ENCODE results near the gene KRT7. TPM values are rescaled to one million over a fixed set of nuclear protein-coding genes. Genes with fewer than 3 reads are reported as not detected.
A peak's percentile ranks its signal among the peaks of the same experiment; 100 is the strongest.

The KRT7 gene
- total RNA-seq, 2 experiments from 2014 or later: not detected

DNA sequence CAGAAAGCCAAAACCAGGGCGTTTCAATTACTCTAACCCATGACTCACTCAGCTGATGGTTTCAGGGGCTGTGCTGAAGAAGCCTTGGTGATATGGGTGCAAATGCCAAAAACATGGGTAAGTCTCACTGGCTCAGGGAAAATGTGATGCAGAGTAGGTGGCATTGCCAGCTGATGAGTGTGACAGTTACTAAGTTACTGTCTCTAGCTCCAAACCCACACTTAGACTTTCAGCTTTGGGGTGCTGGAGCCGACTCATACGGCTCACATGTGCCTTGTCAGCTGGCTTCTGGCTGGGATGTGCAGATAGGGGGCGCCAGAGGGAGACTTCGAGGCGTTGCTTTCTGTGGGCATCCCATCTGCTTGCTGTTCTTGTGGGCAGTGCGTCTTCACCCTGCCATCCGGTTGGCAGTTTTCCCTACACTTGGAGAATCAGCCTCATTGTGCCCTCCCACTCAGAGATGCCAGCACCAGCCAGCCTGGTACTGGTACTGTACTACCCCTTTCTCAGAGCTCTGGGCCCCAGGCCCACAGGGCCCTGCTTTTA is 11.1 kb upstream of the KRT7 start:
- H3K27ac Mint-ChIP-seq: no peak overlapping the region
- intact Hi-C loops (cut with DNase I, micrococcal nuclease): no loop called here
- no peak for ATAC-seq (ENCODE audit: poor library complexity)
- H3K4me3 ChIP-seq (ENCODE audit: low read length): no peak overlapping the region
- H3K27me3 ChIP-seq (ENCODE audit: control insufficient read depth in 1 of 2, insufficient read depth in 2 of 2, low read length in 2 of 2): peaks cover 16 to 30% of the 10 kb centered on the region in 2 experiments
- H3K36me3 ChIP-seq (ENCODE audit: insufficient read depth, low read length): no peaks in the 10 kb centered on the region
- no peak overlapping the region for H3K4me3 Mint-ChIP-seq
- peak in 13 of 14 experiments; percentile 8 to 69 (median 36) for DNase-seq
- H3K4me1 Mint-ChIP-seq (ENCODE audit: low read depth): no peaks in the 10 kb centered on the region
- H3K4me1 ChIP-seq (ENCODE audit: insufficient read depth, low read length): no peaks in the 10 kb centered on the region
- TF ChIP-seq, protein P1, sequence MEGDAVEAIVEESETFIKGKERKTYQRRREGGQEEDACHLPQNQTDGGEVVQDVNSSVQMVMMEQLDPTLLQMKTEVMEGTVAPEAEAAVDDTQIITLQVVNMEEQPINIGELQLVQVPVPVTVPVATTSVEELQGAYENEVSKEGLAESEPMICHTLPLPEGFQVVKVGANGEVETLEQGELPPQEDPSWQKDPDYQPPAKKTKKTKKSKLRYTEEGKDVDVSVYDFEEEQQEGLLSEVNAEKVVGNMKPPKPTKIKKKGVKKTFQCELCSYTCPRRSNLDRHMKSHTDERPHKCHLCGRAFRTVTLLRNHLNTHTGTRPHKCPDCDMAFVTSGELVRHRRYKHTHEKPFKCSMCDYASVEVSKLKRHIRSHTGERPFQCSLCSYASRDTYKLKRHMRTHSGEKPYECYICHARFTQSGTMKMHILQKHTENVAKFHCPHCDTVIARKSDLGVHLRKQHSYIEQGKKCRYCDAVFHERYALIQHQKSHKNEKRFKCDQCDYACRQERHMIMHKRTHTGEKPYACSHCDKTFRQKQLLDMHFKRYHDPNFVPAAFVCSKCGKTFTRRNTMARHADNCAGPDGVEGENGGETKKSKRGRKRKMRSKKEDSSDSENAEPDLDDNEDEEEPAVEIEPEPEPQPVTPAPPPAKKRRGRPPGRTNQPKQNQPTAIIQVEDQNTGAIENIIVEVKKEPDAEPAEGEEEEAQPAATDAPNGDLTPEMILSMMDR (IDR thresholded peaks at IDR 0.05): no peak
- peaks cover 60% of the 10 kb centered on the region for H3K27me3 Mint-ChIP-seq
- ChIA-PET POLR2A (no interaction called here), CTCF (interaction anchor here (1.1 kb wide), 1 partner anchor 57 kb away, joined by 3 read pairs; no protein-coding TSS in a partner anchor)
- H3K36me3 Mint-ChIP-seq (ENCODE audit: low read depth): no peaks in the 10 kb centered on the region
- H3K9me3 Mint-ChIP-seq: no peaks in the 10 kb centered on the region
- no peaks in the 10 kb centered on the region for H3K9me3 ChIP-seq (ENCODE audit: control insufficient read depth in 1 of 2, insufficient read depth in 1 of 2, low read length in 2 of 2)
- no peak overlapping the region for H3K27ac ChIP-seq (ENCODE audit: low read depth in 1 of 2, low read length in 2 of 2)

DNA sequence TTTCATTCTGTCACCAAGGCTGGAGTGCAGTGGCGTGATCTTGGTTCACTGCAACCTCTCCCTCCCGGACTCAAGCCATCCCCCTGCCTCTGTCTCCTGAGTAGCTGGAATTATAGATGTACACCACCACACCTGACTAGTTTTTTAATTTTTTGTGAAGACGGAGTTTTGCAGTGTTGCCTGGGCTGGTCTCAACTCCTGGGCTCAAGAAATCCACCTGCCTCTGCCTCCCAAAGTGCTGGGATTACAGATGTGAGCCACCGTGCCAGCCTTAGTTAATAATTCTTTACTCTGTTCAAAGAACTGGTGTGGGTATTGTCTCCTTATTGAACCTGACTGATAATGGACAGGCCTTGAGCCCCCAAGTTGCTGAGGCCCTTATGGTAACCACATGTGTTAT is 10.4 kb upstream of the KRT7 start:
- Histone ChIP-seq H3K4me1 (ENCODE audit: insufficient read depth, low read length) (no peaks in the 10 kb centered on the region), H3K9me3 (ENCODE audit: control insufficient read depth in 1 of 2, insufficient read depth in 1 of 2, low read length in 2 of 2) (no peaks in the 10 kb centered on the region), H3K27ac (ENCODE audit: low read depth in 1 of 2, low read length in 2 of 2) (no peak overlapping the region), H3K4me3 (ENCODE audit: low read length) (no peak overlapping the region), H3K36me3 (ENCODE audit: insufficient read depth, low read length) (no peaks in the 10 kb centered on the region), H3K27me3 (ENCODE audit: control insufficient read depth in 1 of 2, insufficient read depth in 2 of 2, low read length in 2 of 2) (peaks cover 16 to 30% of the 10 kb centered on the region in 2 experiments)
- H3K27me3 Mint-ChIP-seq: peaks cover 55% of the 10 kb centered on the region
- TF ChIP-seq, protein P1 (IDR thresholded peaks at IDR 0.05): no peak
- H3K4me3 Mint-ChIP-seq: no peak overlapping the region
- intact Hi-C loops (cut with DNase I, micrococcal nuclease): no loop called here
- H3K4me1 Mint-ChIP-seq (ENCODE audit: low read depth): no peaks in the 10 kb centered on the region
- no peaks in the 10 kb centered on the region for H3K9me3 Mint-ChIP-seq
- ChIA-PET CTCF (no interaction called here), POLR2A (no interaction called here)
- ATAC-seq (ENCODE audit: poor library complexity) (no peak), DNase-seq (no peak)
- H3K27ac Mint-ChIP-seq: no peak overlapping the region
- no peaks in the 10 kb centered on the region for H3K36me3 Mint-ChIP-seq (ENCODE audit: low read depth)

DNA sequence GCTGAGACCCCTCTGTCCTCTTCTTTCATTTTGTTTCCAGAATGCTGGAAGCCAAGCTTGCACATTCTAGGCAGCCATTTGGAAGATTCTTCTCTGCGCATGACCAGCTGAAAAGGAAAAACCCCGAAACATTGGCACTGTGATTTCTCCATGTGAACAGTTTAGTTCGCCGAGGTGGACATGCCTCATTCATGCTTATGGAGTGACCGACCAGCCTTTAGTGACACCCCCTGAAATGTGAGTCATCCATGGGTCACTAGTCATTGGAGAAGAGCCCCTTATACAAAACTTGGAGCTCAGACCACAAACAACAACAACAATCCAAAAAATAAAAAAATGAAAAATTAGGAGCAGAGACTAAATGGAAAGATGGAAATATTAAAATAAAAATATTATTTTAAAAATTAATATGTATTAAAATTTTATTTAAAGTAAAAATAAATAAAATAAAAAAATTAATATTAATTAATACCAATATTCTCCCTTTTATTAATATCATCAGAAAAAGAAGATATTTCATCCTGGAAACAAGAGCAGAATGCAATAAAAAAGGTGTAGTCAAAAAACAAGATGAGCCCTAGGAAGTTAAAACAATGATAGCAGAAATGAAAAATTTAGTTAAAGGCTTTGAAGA is 9.5 kb upstream of the KRT7 start:
- Mint-ChIP-seq H3K9me3 (no peaks in the 10 kb centered on the region), H3K27me3 (peaks cover 58% of the 10 kb centered on the region), H3K4me1 (ENCODE audit: low read depth) (no peaks in the 10 kb centered on the region), H3K4me3 (no peak overlapping the region), H3K36me3 (ENCODE audit: low read depth) (no peaks in the 10 kb centered on the region), H3K27ac (no peak overlapping the region)
- no peaks in the 10 kb centered on the region for H3K4me1 ChIP-seq (ENCODE audit: insufficient read depth, low read length)
- ChIA-PET CTCF (no interaction called here), POLR2A (no interaction called here)
- H3K27me3 ChIP-seq (ENCODE audit: control insufficient read depth in 1 of 2, insufficient read depth in 2 of 2, low read length in 2 of 2): peaks cover 16 to 30% of the 10 kb centered on the region in 2 experiments
- TF ChIP-seq, protein P1 (IDR thresholded peaks at IDR 0.05): no peak
- H3K9me3 ChIP-seq (ENCODE audit: control insufficient read depth in 1 of 2, insufficient read depth in 1 of 2, low read length in 2 of 2): no peaks in the 10 kb centered on the region
- intact Hi-C loops (cut with DNase I, micrococcal nuclease): no loop called here
- DNase-seq: no peak
- no peak for ATAC-seq (ENCODE audit: poor library complexity)
- no peaks in the 10 kb centered on the region for H3K36me3 ChIP-seq (ENCODE audit: insufficient read depth, low read length)
- H3K27ac ChIP-seq (ENCODE audit: low read depth in 1 of 2, low read length in 2 of 2): no peak overlapping the region
- no peak overlapping the region for H3K4me3 ChIP-seq (ENCODE audit: low read length)

Data from CD4-positive, alpha-beta T cell (primary cell).